ENCODE data around the gene MAPK7.

MAPK7 gene

DNA sequence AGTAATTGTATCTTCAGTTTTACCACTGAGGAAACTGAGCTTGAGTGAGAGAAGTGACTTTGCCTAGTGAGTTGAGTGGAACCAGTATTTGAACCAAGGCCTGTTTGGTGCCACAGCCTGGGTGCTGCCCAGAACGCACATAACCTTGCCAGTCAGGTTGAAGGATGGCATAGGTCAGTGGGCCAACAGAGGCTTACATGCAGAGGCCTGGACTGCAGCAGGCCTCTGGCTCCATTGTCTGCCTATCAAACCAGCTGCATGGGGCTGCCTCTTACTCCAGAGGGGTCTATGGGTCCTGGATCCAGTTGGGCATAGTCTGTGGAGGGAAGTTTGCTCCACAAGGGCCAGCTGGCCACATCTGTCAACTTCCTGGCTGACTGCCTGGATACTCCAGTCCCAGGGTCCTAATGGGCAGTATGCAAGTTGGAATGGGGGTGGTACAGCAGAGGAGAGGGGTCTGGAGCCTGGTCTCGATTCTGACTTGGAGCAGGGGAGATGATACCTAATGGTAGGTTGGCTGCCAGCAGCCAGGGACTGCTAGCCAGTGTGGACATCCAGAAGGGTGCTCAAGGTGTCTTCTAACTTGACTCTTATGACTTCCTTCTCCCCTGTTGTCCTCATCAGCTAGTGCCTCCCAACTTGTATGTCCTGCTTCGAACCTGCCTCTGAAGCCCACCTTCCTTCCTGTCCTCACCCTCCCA lies 21.6 kb downstream of the MAPK7 start:
- intact Hi-C loops (cut with micrococcal nuclease): no loop called here
- no peak overlapping the region for H3K4me3 Mint-ChIP-seq

DNA sequence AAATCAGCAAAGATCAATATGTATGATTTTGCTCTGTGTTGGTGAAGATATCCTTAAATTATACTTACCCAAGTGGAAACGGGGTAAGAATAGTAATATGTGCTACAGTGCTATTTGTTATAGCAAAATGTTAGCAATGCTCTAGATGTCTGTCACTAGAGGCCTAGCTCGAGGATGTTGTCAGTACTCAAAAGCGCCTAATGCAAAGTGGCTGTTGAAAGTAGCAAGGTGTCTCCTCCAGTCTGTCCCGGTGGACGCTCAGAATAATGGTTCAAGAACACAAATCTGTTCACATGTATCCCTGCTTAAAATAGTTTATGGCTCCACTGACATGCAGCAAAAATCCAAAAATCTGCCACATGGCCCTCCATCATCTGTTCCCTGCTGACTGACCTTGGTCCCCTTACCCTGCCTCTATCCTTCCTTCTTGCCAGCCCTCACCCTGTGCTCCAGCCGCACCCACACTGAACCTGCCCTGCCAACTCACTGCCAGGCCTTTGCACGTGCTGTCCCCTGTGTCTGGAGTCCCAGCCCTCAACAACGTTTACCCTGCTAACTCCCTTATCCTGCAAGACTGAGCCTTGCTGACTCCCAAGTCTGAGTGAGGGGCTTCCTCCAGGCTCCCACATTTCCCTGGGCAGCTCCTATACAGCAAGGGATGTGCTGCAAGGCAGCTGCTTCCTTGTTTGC lies 23.2 kb downstream of the MAPK7 start:
- no peaks in the 10 kb centered on the region for H3K36me3 Mint-ChIP-seq (ENCODE audit: low read depth)
- H3K27me3 Mint-ChIP-seq: peaks cover 7% of the 10 kb centered on the region
- intact Hi-C loops (cut with micrococcal nuclease): no loop called here
- peaks cover 31% of the 10 kb centered on the region for H3K4me1 Mint-ChIP-seq (ENCODE audit: low read depth)
- H3K27ac Mint-ChIP-seq: no peak overlapping the region
- no peak overlapping the region for H3K4me3 Mint-ChIP-seq
- H3K9me3 Mint-ChIP-seq: no peaks in the 10 kb centered on the region

More for the DNA sequence above, 21.6 kb downstream of the MAPK7 start:
- H3K4me1 Mint-ChIP-seq (ENCODE audit: low read depth): peaks cover 31% of the 10 kb centered on the region
- no peaks in the 10 kb centered on the region for H3K36me3 Mint-ChIP-seq (ENCODE audit: low read depth)
- peaks cover 7% of the 10 kb centered on the region for H3K27me3 Mint-ChIP-seq
- no peaks in the 10 kb centered on the region for H3K9me3 Mint-ChIP-seq
- H3K27ac Mint-ChIP-seq: peak overlapping the region; percentile 28

DNA sequence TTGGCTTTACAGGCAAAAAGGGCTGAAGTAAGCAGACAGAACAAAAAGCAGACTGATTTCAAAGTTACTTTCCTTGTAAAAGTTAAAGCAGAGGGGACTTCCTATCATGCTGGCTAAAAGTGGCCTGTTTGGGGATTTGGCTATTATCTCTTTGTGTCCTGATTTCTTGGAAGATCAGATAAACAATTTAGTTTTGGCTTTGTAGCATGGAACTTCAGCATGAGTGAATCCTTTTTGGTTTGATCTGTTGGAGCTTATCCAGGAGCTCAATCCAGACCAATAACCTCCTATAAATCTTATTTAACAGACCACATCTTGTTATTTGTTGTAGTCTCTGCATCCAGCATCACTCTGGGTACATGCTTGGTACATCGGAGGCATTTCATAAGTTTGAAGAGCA lies 23.9 kb downstream of the MAPK7 start:
- Mint-ChIP-seq H3K4me3 (no peak overlapping the region), H3K9me3 (no peaks in the 10 kb centered on the region), H3K27ac (no peak overlapping the region), H3K36me3 (ENCODE audit: low read depth) (no peaks in the 10 kb centered on the region), H3K27me3 (peaks cover 7% of the 10 kb centered on the region), H3K4me1 (ENCODE audit: low read depth) (peaks cover 31% of the 10 kb centered on the region)
- intact Hi-C loops (cut with micrococcal nuclease): no loop called here

DNA sequence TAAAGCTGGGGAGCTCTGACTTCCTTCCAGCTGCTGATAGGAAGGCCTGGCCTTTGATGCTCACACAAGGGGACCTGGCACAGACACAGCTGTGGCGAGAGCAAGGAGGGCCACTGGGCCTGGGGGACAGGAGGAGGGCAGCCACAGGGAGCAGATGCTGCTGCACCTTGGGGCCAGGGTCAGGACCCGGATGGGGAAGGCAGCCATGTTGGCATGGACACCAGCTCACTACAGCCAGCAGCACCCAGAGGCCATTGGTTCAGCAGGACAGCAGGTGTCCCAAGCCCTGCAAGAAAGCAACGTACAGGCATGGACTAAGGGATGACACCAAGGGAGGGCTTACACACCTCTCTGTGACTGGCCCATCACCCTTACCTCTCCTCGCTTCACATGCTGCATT lies 24.7 kb downstream of the MAPK7 start:
- H3K4me1 Mint-ChIP-seq (ENCODE audit: low read depth): peaks cover 29% of the 10 kb centered on the region
- intact Hi-C loops (cut with micrococcal nuclease): no loop called here

DNA sequence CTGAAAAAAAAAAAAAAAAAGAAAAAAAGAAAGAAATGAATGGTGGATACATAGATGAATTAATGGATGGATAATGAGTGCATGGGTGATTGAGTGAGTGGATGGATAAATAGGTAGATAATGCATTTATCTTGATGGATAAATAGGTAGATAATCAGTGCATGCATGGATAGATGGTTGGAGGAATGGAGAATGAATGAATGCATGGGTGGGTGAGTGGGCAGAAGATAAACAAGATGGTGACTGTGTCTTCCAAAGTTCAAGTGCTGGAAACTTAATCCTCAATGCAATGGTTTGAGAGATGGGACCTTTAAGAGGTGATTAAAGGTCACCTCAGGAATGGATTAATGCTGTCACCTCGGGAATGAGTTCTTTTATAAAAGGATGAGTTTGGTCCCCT lies 26.0 kb downstream of the MAPK7 start:
- Mint-ChIP-seq H3K36me3 (ENCODE audit: low read depth) (no peaks in the 10 kb centered on the region), H3K27ac (no peak overlapping the region), H3K9me3 (no peaks in the 10 kb centered on the region), H3K27me3 (peaks cover 7% of the 10 kb centered on the region), H3K4me3 (no peak overlapping the region), H3K4me1 (ENCODE audit: low read depth) (peaks cover 18% of the 10 kb centered on the region)
- intact Hi-C loops (cut with micrococcal nuclease): no loop called here

More for the DNA sequence above, 24.7 kb downstream of the MAPK7 start:
- Mint-ChIP-seq H3K27ac (no peak overlapping the region), H3K36me3 (ENCODE audit: low read depth) (no peaks in the 10 kb centered on the region), H3K4me3 (no peak overlapping the region), H3K9me3 (no peaks in the 10 kb centered on the region), H3K27me3 (peaks cover 7% of the 10 kb centered on the region)

DNA sequence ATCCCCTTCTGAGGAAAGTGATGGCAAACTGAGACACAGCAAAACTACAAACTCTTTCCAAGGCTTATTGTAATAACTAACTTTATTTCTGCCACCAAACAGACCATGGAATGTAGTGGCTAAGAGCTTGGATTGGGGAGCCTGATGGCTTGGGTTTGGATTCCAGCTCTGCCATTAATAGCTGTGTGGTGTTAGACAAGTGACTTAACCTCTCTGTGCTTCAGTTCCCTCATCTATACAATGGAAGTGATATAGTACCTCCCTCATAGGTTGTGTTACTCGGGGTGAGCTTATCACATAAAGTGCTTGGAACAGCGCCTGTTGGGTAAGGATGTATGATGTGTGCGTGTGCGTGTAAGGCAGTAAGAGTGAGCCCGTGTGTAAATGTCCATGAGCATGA lies 26.8 kb downstream of the MAPK7 start:
- H3K4me3 Mint-ChIP-seq: no peak overlapping the region
- intact Hi-C loops (cut with micrococcal nuclease): no loop called here
- peaks cover 7% of the 10 kb centered on the region for H3K27me3 Mint-ChIP-seq
- peaks cover 13% of the 10 kb centered on the region for H3K4me1 Mint-ChIP-seq (ENCODE audit: low read depth)
- H3K36me3 Mint-ChIP-seq (ENCODE audit: low read depth): no peaks in the 10 kb centered on the region
- no peaks in the 10 kb centered on the region for H3K9me3 Mint-ChIP-seq
- H3K27ac Mint-ChIP-seq: no peak overlapping the region

DNA sequence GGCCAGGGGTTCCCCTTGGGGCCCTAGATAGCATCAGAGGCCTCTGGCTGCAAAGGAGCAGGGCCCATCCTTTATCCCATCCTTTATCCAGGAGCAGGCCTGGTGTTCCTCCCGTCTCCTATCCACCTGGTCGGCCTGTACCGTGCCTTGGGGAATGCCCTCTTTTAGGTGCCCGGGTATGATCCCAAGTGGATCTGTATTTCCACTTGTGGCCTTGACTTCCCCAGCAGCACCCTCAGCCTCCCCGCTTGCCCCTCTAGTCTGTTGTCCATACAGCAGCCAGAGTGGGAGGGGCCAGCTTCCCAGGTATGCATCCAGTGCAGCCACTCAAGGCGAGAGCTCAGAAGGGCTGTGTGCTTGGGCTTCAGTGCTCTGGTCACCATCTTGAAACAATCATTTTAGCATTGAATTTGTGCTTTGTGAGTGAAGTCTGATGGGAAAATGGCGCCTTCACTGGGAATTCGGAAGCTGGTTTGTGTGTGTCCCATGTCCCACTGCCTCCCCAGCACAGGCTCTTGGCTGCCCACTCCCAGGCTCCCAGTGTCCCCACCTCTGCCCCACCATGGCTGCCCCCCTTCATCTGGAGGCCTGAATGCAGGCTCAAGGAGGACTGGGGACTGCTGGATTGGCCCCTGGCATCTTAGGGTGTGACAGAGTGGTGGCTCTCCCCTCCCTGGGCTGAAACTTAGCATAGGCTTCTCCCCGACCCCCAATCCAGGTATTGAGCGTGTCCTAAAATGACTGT lies 29.5 kb downstream of the MAPK7 start:
- Mint-ChIP-seq H3K36me3 (ENCODE audit: low read depth) (no peaks in the 10 kb centered on the region), H3K27ac (no peak overlapping the region)

DNA sequence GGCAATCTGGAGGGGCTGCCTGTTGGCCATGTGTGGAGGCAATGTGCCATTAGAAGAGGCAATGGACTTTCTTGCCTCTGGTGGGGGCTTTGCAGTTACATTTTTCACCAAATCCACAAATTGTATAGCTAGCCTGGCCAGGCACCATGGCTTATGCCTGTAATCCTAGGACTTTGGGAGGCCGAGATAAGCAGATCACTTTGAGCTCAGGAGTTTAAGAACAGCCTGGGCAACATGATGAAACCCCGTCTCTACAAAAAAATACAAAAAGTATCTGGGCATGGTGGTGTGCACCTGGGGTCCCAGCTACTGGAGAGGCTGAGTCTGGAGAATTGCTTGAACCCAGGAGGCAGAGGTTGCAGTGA lies 30.0 kb downstream of the MAPK7 start:
- no peaks in the 10 kb centered on the region for H3K36me3 Mint-ChIP-seq (ENCODE audit: low read depth)
- intact Hi-C loops (cut with micrococcal nuclease): no loop called here
- no peak overlapping the region for H3K4me3 Mint-ChIP-seq
- H3K27me3 Mint-ChIP-seq: peaks cover 22% of the 10 kb centered on the region
- H3K4me1 Mint-ChIP-seq (ENCODE audit: low read depth): peaks cover 5% of the 10 kb centered on the region
- no peak overlapping the region for H3K27ac Mint-ChIP-seq
- no peaks in the 10 kb centered on the region for H3K9me3 Mint-ChIP-seq

More for the DNA sequence above, 29.5 kb downstream of the MAPK7 start:
- Mint-ChIP-seq H3K27me3 (peaks cover 19% of the 10 kb centered on the region), H3K9me3 (no peaks in the 10 kb centered on the region), H3K4me3 (no peak overlapping the region), H3K4me1 (ENCODE audit: low read depth) (peaks cover 8% of the 10 kb centered on the region)
- intact Hi-C loops (cut with micrococcal nuclease): no loop called here

DNA sequence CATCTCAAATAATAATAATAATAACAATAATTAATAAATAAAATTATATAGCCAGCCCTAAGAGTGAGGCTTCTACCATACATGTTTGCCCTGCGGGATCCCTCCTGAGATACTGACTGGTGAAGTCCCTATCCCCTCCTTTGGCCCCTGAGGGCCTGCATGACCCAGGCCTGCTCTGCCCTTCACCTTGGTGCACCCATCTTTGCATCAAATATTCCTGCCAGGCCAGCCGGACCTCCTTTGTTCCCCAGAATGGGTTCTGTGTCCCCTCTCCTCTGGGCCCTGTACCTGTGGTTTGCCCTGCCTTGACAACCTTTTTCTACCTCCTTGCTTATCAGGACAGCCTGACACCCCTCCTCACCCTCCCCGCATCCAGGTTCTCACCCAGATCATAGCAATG lies 30.8 kb downstream of the MAPK7 start:
- Mint-ChIP-seq H3K27me3 (peaks cover 22% of the 10 kb centered on the region), H3K4me1 (ENCODE audit: low read depth) (peaks cover 5% of the 10 kb centered on the region), H3K27ac (no peak overlapping the region), H3K9me3 (no peaks in the 10 kb centered on the region), H3K36me3 (ENCODE audit: low read depth) (no peaks in the 10 kb centered on the region), H3K4me3 (no peak overlapping the region)
- intact Hi-C loops (cut with micrococcal nuclease): no loop called here

DNA sequence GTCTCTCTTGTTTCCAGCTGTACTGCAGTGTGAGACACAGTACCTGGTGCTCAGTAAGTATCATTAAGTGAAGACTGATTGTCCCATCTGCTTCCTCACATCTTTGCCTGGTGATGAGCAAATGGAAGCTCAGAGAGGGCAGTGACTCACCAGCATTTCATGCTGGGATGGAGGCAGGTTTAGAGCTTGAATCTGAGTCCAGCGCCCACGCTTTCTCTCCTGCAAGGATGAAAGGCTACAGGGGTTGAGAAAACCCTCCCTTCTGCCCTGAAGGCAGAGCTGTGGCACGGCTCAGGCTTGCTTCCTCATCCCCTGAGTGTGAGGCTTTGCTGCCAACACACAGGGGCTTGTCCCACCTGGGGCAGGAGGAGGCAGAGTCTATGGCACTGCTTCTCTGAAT lies 31.2 kb downstream of the MAPK7 start:
- H3K9me3 Mint-ChIP-seq: no peaks in the 10 kb centered on the region
- no peak overlapping the region for H3K4me3 Mint-ChIP-seq
- H3K36me3 Mint-ChIP-seq (ENCODE audit: low read depth): no peaks in the 10 kb centered on the region
- no peak overlapping the region for H3K27ac Mint-ChIP-seq
- peaks cover 25% of the 10 kb centered on the region for H3K27me3 Mint-ChIP-seq
- peaks cover 5% of the 10 kb centered on the region for H3K4me1 Mint-ChIP-seq (ENCODE audit: low read depth)
- intact Hi-C loops (cut with micrococcal nuclease): no loop called here

DNA sequence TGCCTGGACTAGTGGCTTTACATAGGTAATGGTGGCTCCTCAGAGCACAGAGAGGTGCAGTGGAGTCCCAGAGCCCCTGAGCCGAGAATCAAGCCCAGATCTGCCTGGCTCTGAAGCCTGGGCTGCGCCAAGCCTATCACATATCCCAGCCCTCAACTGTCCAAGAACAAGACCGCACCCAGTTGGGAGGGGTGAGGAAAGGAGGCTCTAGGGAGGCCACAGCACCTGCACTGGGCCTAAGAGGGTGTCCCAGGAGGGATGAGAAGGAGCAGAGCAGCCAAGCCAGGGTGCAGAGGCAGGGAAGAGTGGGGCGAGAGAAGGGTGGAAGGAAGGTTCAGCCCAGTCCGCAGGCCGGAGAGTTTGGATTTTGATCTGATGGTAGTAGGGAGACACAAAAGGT lies 31.8 kb downstream of the MAPK7 start:
- Mint-ChIP-seq H3K4me1 (ENCODE audit: low read depth) (peaks cover 5% of the 10 kb centered on the region), H3K4me3 (no peak overlapping the region), H3K27me3 (peaks cover 29% of the 10 kb centered on the region), H3K27ac (no peak overlapping the region), H3K9me3 (no peaks in the 10 kb centered on the region), H3K36me3 (ENCODE audit: low read depth) (no peaks in the 10 kb centered on the region)
- intact Hi-C loops (cut with micrococcal nuclease): no loop called here

DNA sequence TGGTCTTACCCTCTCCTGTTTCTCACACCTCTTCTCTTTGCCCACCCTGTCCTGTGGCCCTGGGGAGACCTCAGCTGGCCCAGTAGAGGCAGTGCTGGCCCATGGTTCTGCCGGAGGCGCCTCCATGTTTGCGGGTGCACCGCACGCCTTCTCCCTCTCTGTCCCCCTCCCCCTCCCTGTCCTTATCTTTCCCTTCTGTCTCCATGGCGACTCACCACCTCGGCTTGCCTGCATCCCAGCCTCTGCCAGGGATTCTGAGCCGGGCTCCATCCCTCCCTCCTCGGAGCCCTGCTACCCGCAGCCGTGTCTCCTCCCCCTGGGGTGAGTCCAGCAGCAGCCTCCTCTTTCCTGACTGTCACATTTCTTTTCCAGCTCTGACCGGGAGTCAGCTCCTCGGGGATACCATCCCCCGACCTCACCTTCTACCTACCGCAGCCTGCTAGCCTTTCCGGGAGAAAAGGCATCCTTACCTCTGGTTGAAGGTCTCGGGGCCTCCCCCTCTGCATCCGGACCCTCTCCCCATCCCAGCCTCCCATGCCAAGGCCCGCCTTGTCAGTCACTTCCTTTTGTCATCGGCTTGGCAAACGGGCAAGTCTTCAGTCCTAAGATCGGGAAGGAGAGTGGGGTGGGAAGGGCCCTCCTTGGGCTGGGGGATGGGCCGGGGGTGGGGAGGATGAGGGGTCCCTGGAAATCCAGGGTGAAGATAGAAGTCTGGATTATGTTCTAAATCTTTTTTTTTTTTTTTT lies 32.8 kb downstream of the MAPK7 start, which contains the start of gene RNF112:
TSS of gene RNF112 (plus strand) at position 358 of the 746 bp plus-strand sequence. CDS start at position 535, 177 bp downstream.
- no peak within 1 kb of the TSS for H3K4me3 Mint-ChIP-seq
- peaks cover 35% of the 10 kb centered on the region for H3K27me3 Mint-ChIP-seq
- H3K36me3 Mint-ChIP-seq (ENCODE audit: low read depth): no peaks in the 10 kb centered on the region
- H3K27ac Mint-ChIP-seq: no peak within 1 kb of the TSS
- peaks cover 5% of the 10 kb centered on the region for H3K4me1 Mint-ChIP-seq (ENCODE audit: low read depth)
- H3K9me3 Mint-ChIP-seq: no peaks in the 10 kb centered on the region
- intact Hi-C loops (cut with micrococcal nuclease): no loop called here

DNA sequence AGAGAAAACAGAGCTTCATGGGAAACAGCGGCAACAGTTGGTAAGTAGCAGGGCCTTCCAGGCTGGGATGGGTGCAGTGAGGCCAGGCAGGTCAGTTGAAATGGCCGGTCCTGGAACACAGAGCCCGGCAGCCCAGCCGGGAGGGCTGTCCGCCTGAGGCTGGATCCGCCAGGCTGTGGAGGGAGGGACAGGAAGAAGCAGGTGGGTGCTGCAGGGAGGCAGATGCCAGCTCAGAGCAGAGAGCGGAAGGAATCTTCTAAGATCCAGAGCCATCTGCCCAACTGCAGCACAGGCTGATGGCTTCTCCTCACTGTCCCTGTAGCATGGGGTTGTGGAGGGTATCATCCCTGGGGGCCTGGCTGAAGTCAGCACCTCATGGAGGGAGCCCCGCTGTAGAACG lies 33.3 kb downstream of the MAPK7 start:
- Mint-ChIP-seq H3K4me3 (no peak overlapping the region), H3K9me3 (no peaks in the 10 kb centered on the region), H3K27ac (no peak overlapping the region), H3K36me3 (ENCODE audit: low read depth) (no peaks in the 10 kb centered on the region), H3K27me3 (peaks cover 37% of the 10 kb centered on the region), H3K4me1 (ENCODE audit: low read depth) (peaks cover 5% of the 10 kb centered on the region)
- intact Hi-C loops (cut with micrococcal nuclease): no loop called here

DNA sequence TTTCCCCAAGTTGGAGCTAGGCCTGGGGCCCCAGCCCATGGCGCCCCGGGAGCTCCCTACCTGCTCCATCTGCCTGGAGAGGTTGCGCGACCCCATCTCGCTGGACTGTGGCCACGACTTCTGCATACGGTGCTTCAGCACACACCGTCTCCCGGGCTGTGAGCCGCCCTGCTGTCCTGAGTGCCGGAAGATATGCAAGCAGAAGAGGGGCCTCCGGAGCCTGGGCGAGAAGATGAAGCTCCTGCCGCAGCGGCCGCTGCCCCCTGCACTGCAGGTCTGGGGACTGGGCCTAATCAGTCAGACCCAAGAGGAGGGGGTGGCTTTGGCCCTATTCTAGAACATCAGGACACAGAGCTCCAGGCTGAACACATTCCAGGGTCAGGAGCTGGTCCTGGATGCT lies 34.2 kb downstream of the MAPK7 start:
- peaks cover 7% of the 10 kb centered on the region for H3K4me1 Mint-ChIP-seq (ENCODE audit: low read depth)
- no peak overlapping the region for H3K27ac Mint-ChIP-seq
- H3K4me3 Mint-ChIP-seq: no peak overlapping the region
- intact Hi-C loops (cut with micrococcal nuclease): no loop called here
- H3K36me3 Mint-ChIP-seq (ENCODE audit: low read depth): no peaks in the 10 kb centered on the region
- H3K9me3 Mint-ChIP-seq: no peaks in the 10 kb centered on the region
- peaks cover 38% of the 10 kb centered on the region for H3K27me3 Mint-ChIP-seq

All from dendritic cell treated with granulocyte-macrophage colony-stimulating factor and Interleukin-4, amounts not matched to agents 40 ng/mL and 50 ng/mL, for 4 days (primary cell).